HepG2 (cell line): ENCODE measurements around the gene PPP1R13L. TPM values are rescaled to one million over a fixed set of nuclear protein-coding genes. Genes with fewer than 3 reads are reported as not detected.

Experiments
- ATF4 ChIP-seq, 2 experiments: fragments of 450-650 bp in 1 of 2; sonication (generic) in 1 of 2; formaldehyde crosslinking; IDR thresholded peaks; 2 replicates each; pipeline versions ENCODE4 v1.5.0 to v1.8.0; 2020 to 2022; ENCODE audit warnings: mild to moderate bottlenecking in 1 of 2, missing genetic modification reagents in 1 of 2
- CSRNP1 ChIP-seq: sonication (generic); formaldehyde crosslinking; IDR thresholded peaks from 2 replicates; pipeline ENCODE4 v1.8.1; 2023; ENCODE audit warnings: mild to moderate bottlenecking, missing genetic modification reagents
- DDIT3 ChIP-seq: sonication (generic); formaldehyde crosslinking; IDR thresholded peaks from 2 replicates; pipeline ENCODE4 v1.4.0; 2020; ENCODE audit warnings: mild to moderate bottlenecking, missing genetic modification reagents
- ELF1 ChIP-seq: sonication (generic); formaldehyde crosslinking; IDR thresholded peaks from 2 replicates; pipeline ENCODE4 v1.4.0; 2020; ENCODE audit warnings: missing genetic modification reagents
- ELF4 ChIP-seq: sonication (generic); formaldehyde crosslinking; IDR thresholded peaks from 2 replicates; pipeline ENCODE4 v1.5.0; 2020; ENCODE audit warnings: missing genetic modification reagents, mild to moderate bottlenecking, moderate library complexity, borderline replicate concordance
- HHEX ChIP-seq: IDR thresholded peaks from 2 replicates; pipeline ENCODE4 v1.6.1; 2016; ENCODE audit warnings: control low read depth
- KLF16 ChIP-seq, 2 experiments: sonication (generic) in 1 of 2; formaldehyde crosslinking in 1 of 2; IDR thresholded peaks; 2 replicates each; pipeline versions ENCODE4 v1.6.1 to v1.8.0; 2016 to 2023; ENCODE audit warnings: missing genetic modification reagents in 2 of 2, missing compliant biosample characterization in 1 of 2
- MAZ ChIP-seq, 2 experiments: sonication (generic) in 1 of 2; formaldehyde crosslinking in 1 of 2; IDR thresholded peaks; 2 replicates each; pipeline versions ENCODE4 v1.5.0 to v1.6.1; 2012 to 2020; ENCODE audit warnings: low read depth in 2 of 2, mild to moderate bottlenecking in 2 of 2, borderline replicate concordance in 1 of 2, improper control_type of control experiment in 1 of 2, low read length in 1 of 2, missing genetic modification reagents in 1 of 2, moderate library complexity in 1 of 2
- MEIS2 ChIP-seq: sonication (generic); formaldehyde crosslinking; IDR thresholded peaks from 2 replicates; pipeline ENCODE4 v1.9.0; 2021; ENCODE audit warnings: mild to moderate bottlenecking, missing genetic modification reagents
- PREB ChIP-seq: sonication (generic); formaldehyde crosslinking; IDR thresholded peaks from 2 replicates; pipeline ENCODE4 v1.4.0; 2020; ENCODE audit warnings: missing genetic modification reagents
- RARA ChIP-seq: IDR thresholded peaks from 2 replicates; pipeline ENCODE4 v1.6.1; 2016; ENCODE audit warnings: missing genetic modification reagents, missing compliant biosample characterization
- SNAI1 ChIP-seq: sonication (generic); formaldehyde crosslinking; IDR thresholded peaks from 2 replicates; pipeline ENCODE4 v1.5.0; 2020; ENCODE audit warnings: mild to moderate bottlenecking, missing genetic modification reagents, borderline replicate concordance
- SNAPC2 ChIP-seq: sonication (generic); formaldehyde crosslinking; IDR thresholded peaks from 2 replicates; pipeline ENCODE4 v1.8.1; 2022; ENCODE audit warnings: mild to moderate bottlenecking, missing genetic modification reagents
- SOX13 ChIP-seq, 3 experiments: fragments of 450-650 bp in 1 of 3; sonication (generic) in 1 of 3; formaldehyde crosslinking in 1 of 3; IDR thresholded peaks in 2 of 3; conservative IDR thresholded peaks in 1 of 3; 2 replicates each; pipeline versions ENCODE4 v1.5.0 to v1.6.1; 2016 to 2020; ENCODE audit warnings: antibody characterized with exemption in 1 of 3, mild to moderate bottlenecking in 1 of 3, missing compliant biosample characterization in 1 of 3, missing genetic modification reagents in 1 of 3, moderate library complexity in 1 of 3
- ZBTB43 ChIP-seq: sonication (generic); formaldehyde crosslinking; conservative IDR thresholded peaks from 2 replicates; pipeline ENCODE4 v1.4.0; 2020; ENCODE audit warnings: missing genetic modification reagents
- ZFP36 ChIP-seq: fragments of 150-350 bp; IDR thresholded peaks from 2 replicates; pipeline ENCODE4 v1.6.1; 2018; ENCODE audit warnings: borderline replicate concordance, low read length, low read depth; ENCODE audit not compliant: partially characterized antibody
- ZNF234 ChIP-seq: sonication (generic); formaldehyde crosslinking; conservative IDR thresholded peaks from 2 replicates; pipeline ENCODE4 v1.5.1; 2020; ENCODE audit warnings: mild to moderate bottlenecking, missing genetic modification reagents
- ZNF709 ChIP-seq: sonication (generic); formaldehyde crosslinking; IDR thresholded peaks from 2 replicates; pipeline ENCODE4 v1.5.0; 2020; ENCODE audit warnings: mild to moderate bottlenecking, missing genetic modification reagents
- ZNF878 ChIP-seq: sonication (generic); formaldehyde crosslinking; IDR thresholded peaks from 2 replicates; pipeline ENCODE4 v1.8.1; 2023; ENCODE audit warnings: mild to moderate bottlenecking, missing genetic modification reagents, moderate library complexity
- ZNF883 ChIP-seq: sonication (generic); formaldehyde crosslinking; IDR thresholded peaks from 2 replicates; pipeline ENCODE4 v1.5.1; 2020; ENCODE audit warnings: mild to moderate bottlenecking, missing genetic modification reagents; ENCODE audit errors: not compliant biosample characterization
- polyA plus RNA-seq, 8 experiments: library from polyadenylated mRNA; depleted of rRNA in 3 of 8; stranded (reverse) in 7 of 8; unstranded in 1 of 8; fragments of >200 nt; fragmentation: Illumina TruSeq in 4 of 8; extraction: Trizol in 4 of 8; gene quantifications; 2 replicates each; pipeline versions ENCODE4 v1.2.1 to v1.2.3, GENCODE V29; 2011 to 2016; ENCODE audit warnings: low read depth in 4 of 8, missing spikeins in 1 of 8, mixed read lengths in 1 of 8; ENCODE audit not compliant: insufficient read depth in 1 of 8
- total RNA-seq, 5 experiments: library from RNA; depleted of rRNA; stranded (reverse); fragments of >200 nt; fragmentation: Illumina TruSeq; extraction: Trizol; gene quantifications; 2 replicates each; pipeline ENCODE4 v1.2.3, GENCODE V29; 2016; ENCODE audit warnings: low read depth in 1 of 5

The PPP1R13L gene
- total and polyA plus RNA-seq, 2 of the 13 experiments (the other 11 are each of a cell fraction or from before 2014, with no cell fraction given), result 1.3 to 6.6 TPM

- TF ChIP-seq PREB (CRISPR knock-in tag) (no peak), MAZ (IDR thresholded peaks at IDR 0.05; ENCODE audit: borderline replicate concordance, low read depth, low read length) (peak; percentile 73; the same call in 1 of the 2 replicates), MAZ (CRISPR knock-in tag; IDR thresholded peaks at IDR 0.05; ENCODE audit: low read depth) (no peak; the same call in 1 of the 2 replicates), DDIT3 (CRISPR knock-in tag) (no peak), SNAPC2 (CRISPR knock-in tag) (no peak), ZNF878 (no peak), ELF1 (peak; percentile 74), SNAI1 (CRISPR knock-in tag) (no peak), ZBTB43 (0 out of 2 replicates have a peak, but pooled peaks have one; percentile 28), ZNF883 (CRISPR knock-in tag) (peak; percentile 13), HHEX (CRISPR knock-in tag) (no peak), ZFP36 (peak; percentile 100), CSRNP1 (CRISPR knock-in tag) (no peak), SOX13 (IDR thresholded peaks at IDR 0.05) (no peak), SOX13 (CRISPR knock-in tag; conservative IDR thresholded peaks at IDR 0.05 in 1 of 2, IDR thresholded peaks at IDR 0.05 in 1 of 2) (peak in 1 of 2 experiments; percentile 16; a peak in 1 of 4 replicates), KLF16 (CRISPR knock-in tag; IDR thresholded peaks at IDR 0.05) (peak in 1 of 2 experiments; percentile 39; a peak in 1 of 4 replicates), ZNF709 (CRISPR knock-in tag) (peak; percentile 9; the same call in 1 of the 2 replicates), ELF4 (CRISPR knock-in tag) (peak; percentile 83; the same call in 1 of the 2 replicates), ZNF234 (CRISPR knock-in tag) (no peak), RARA (peak; percentile 50), MEIS2 (CRISPR knock-in tag) (no peak), ATF4 (CRISPR knock-in tag; IDR thresholded peaks at IDR 0.05) (0 out of 4 replicates have a peak, but pooled peaks of 1 of the 2 experiments have one; percentile 30)
Observed at GRCh38 chr19:45424191-45425058, 19.6 kb upstream of the PPP1R13L start (continued).
